ENCODE measurements around the gene CERS1. TPM values are rescaled to one million over a fixed set of nuclear protein-coding genes. Genes with fewer than 3 reads are reported as not detected.

Gene CERS1
- total RNA-seq, 2 donors from 2014 or later, result 38.7 TPM; not detected in 1

- Histone ChIP-seq H3K9me3 (no peaks in the 10 kb centered on the region), H3K27me3 (replicated peaks; ENCODE audit: insufficient read depth) (no peaks in the 10 kb centered on the region), H3K27ac (no peak overlapping the region), H3K4me1 (replicated peaks) (peaks cover 15% of the 10 kb centered on the region), H3K4me3 (no peak overlapping the region), H3K36me3 (no peaks in the 10 kb centered on the region)
- no peak for DNase-seq (ENCODE audit: low spot score)
- intact Hi-C loops (cut with DNase I), result no loop called here
- TF ChIP-seq CTCF (IDR thresholded peaks at IDR 0.05) (no peak), POLR2AphosphoS5 (IDR thresholded peaks at IDR 0.05) (no peak), POLR2A (IDR thresholded peaks at IDR 0.05) (no peak)
- 70% methylated on average over 15 of the region's 15 CpGs for WGBS
Observed at GRCh38 chr19:18841400-18841799, 54.6 kb downstream of the CERS1 start.

- no peaks in the 10 kb centered on the region for H3K27me3 ChIP-seq (replicated peaks; ENCODE audit: insufficient read depth)
- H3K4me1 ChIP-seq (replicated peaks), result peaks cover 15% of the 10 kb centered on the region
- H3K9me3 ChIP-seq, result no peaks in the 10 kb centered on the region
- 68% methylated on average over 26 of the region's 26 CpGs for WGBS
- DNase-seq (ENCODE audit: low spot score), result no peak
- TF ChIP-seq POLR2AphosphoS5 (IDR thresholded peaks at IDR 0.05), result no peak
- no peak for TF ChIP-seq CTCF (IDR thresholded peaks at IDR 0.05)
- no peak for TF ChIP-seq POLR2A (IDR thresholded peaks at IDR 0.05)
- intact Hi-C loops (cut with DNase I), result no loop called here
- H3K27ac ChIP-seq, result no peak overlapping the region
- H3K4me3 ChIP-seq, result no peak overlapping the region
- no peaks in the 10 kb centered on the region for H3K36me3 ChIP-seq
Observed at GRCh38 chr19:18840288-18841267, 55.4 kb downstream of the CERS1 start.

- H3K4me3 ChIP-seq, result no peak overlapping the region
- H3K9me3 ChIP-seq, result no peaks in the 10 kb centered on the region
- TF ChIP-seq POLR2A (IDR thresholded peaks at IDR 0.05), result no peak
- no peak for TF ChIP-seq CTCF (IDR thresholded peaks at IDR 0.05)
- TF ChIP-seq POLR2AphosphoS5 (IDR thresholded peaks at IDR 0.05), result no peak
- intact Hi-C loops (cut with DNase I), result no loop called here
- no peaks in the 10 kb centered on the region for H3K36me3 ChIP-seq
- DNase-seq (ENCODE audit: low spot score), result no peak
- no peaks in the 10 kb centered on the region for H3K27me3 ChIP-seq (replicated peaks; ENCODE audit: insufficient read depth)
- H3K4me1 ChIP-seq (replicated peaks), result peaks cover 15% of the 10 kb centered on the region
- H3K27ac ChIP-seq, result no peak overlapping the region
- 79% methylated on average over 15 of the region's 15 CpGs for WGBS
Observed at GRCh38 chr19:18839465-18840287, 56.3 kb downstream of the CERS1 start.

- TF ChIP-seq CTCF (IDR thresholded peaks at IDR 0.05) (no peak), POLR2A (IDR thresholded peaks at IDR 0.05) (no peak), POLR2AphosphoS5 (IDR thresholded peaks at IDR 0.05) (no peak)
- no peak for DNase-seq (ENCODE audit: low spot score)
- H3K36me3 ChIP-seq, result no peaks in the 10 kb centered on the region
- intact Hi-C loops (cut with DNase I), result no loop called here
- 41% methylated on average over 4 of the region's 4 CpGs for WGBS
- H3K27ac ChIP-seq, result peak overlapping the region; percentile 80 to 91
- no peaks in the 10 kb centered on the region for H3K27me3 ChIP-seq (replicated peaks; ENCODE audit: insufficient read depth)
- peak overlapping the region in 1 of 2 donors; percentile 82 for H3K4me3 ChIP-seq
- peaks cover 2% of the 10 kb centered on the region for H3K4me1 ChIP-seq (replicated peaks)
- H3K9me3 ChIP-seq, result no peaks in the 10 kb centered on the region
Observed at GRCh38 chr19:18834644-18834984, 61.3 kb downstream of the CERS1 start.
